ENCODE results near the gene MMP24OS.

Gene MMP24OS

GRCh38 chr20:35271073-35271882 lies 6.6 kb downstream of the MMP24OS start:
- no peak for TF ChIP-seq CTCF (conservative IDR thresholded peaks at IDR 0.05; ENCODE audit: low read length)
- no peak for DNase-seq (ENCODE audit: low read depth)

GRCh38 chr20:35270021-35270902 lies 7.7 kb downstream of the MMP24OS start:
- no peak for DNase-seq (ENCODE audit: low read depth)

More at GRCh38 chr20:35271073-35271882, 6.6 kb downstream of the MMP24OS start:
- H3K4me3 ChIP-seq (ENCODE audit: low read length) = no peak overlapping the region

GRCh38 chr20:35269055-35269781 lies 8.7 kb downstream of the MMP24OS start:
- H3K4me3 ChIP-seq (ENCODE audit: low read length) = no peak overlapping the region
- peak; percentile 81 for TF ChIP-seq CTCF (conservative IDR thresholded peaks at IDR 0.05; ENCODE audit: low read length)
- peak; percentile 45 for DNase-seq (ENCODE audit: low read depth)

More at GRCh38 chr20:35270021-35270902, 7.7 kb downstream of the MMP24OS start:
- H3K4me3 ChIP-seq (ENCODE audit: low read length) = no peak overlapping the region
- no peak for TF ChIP-seq CTCF (conservative IDR thresholded peaks at IDR 0.05; ENCODE audit: low read length)

GRCh38 chr20:35267092-35267491 lies 10.8 kb downstream of the MMP24OS start:
- DNase-seq (ENCODE audit: low read depth) = no peak
- no peak for TF ChIP-seq CTCF (conservative IDR thresholded peaks at IDR 0.05; ENCODE audit: low read length)
- H3K4me3 ChIP-seq (ENCODE audit: low read length) = no peak overlapping the region

GRCh38 chr20:35264755-35265154 lies 13.2 kb downstream of the MMP24OS start:
- no peak for DNase-seq (ENCODE audit: low read depth)
- peak; percentile 23; the same call in 1 of the 2 replicates for TF ChIP-seq CTCF (conservative IDR thresholded peaks at IDR 0.05; ENCODE audit: low read length)
- H3K4me3 ChIP-seq (ENCODE audit: low read length) = no peak overlapping the region

GRCh38 chr20:35263532-35264341 lies 14.2 kb downstream of the MMP24OS start:
- DNase-seq (ENCODE audit: low read depth) = no peak

More at GRCh38 chr20:35263532-35264341, 14.2 kb downstream of the MMP24OS start:
- TF ChIP-seq CTCF (conservative IDR thresholded peaks at IDR 0.05; ENCODE audit: low read length) = no peak
- H3K4me3 ChIP-seq (ENCODE audit: low read length) = no peak overlapping the region

Measured in AG10803 (cell line).